GM12878 (cell line): Measurements from ENCODE around the gene MAP4. TPM values are rescaled to one million over a fixed set of nuclear protein-coding genes. Genes with fewer than 3 reads are reported as not detected.

Experiments used
- BMI1 ChIP-seq: fragments of 450-650 bp; IDR thresholded peaks from 2 replicates; pipeline ENCODE4 v1.6.1; 2016; ENCODE audit warnings: mild to moderate bottlenecking, moderate library complexity, borderline replicate concordance
- CHD2 ChIP-seq: IDR thresholded peaks from 2 replicates; pipeline ENCODE4 v1.6.1; 2011; ENCODE audit warnings: low read depth, low read length, improper control_type of control experiment, borderline replicate concordance
- CHD4 ChIP-seq: fragments of 200-600 bp; sonication (generic); IDR thresholded peaks from 2 replicates; pipeline ENCODE4 v1.6.1; 2016; ENCODE audit warnings: mild to moderate bottlenecking
- EGR1 ChIP-seq, 2 experiments: IDR thresholded peaks; 1 replicate in 1 of 2; 2 replicates in 1 of 2; pipeline ENCODE4 v1.6.1; 2011 to 2012; ENCODE audit warnings: low read depth in 2 of 2, low read length in 2 of 2, borderline replicate concordance in 1 of 2, mild to moderate bottlenecking in 1 of 2, moderate library complexity in 1 of 2
- ETV6 ChIP-seq, 2 experiments: fragments of 450-650 bp in 1 of 2; IDR thresholded peaks in 1 of 2; conservative IDR thresholded peaks in 1 of 2; 2 replicates each; pipeline ENCODE4 v1.6.1; 2014; ENCODE audit warnings: antibody characterized with exemption in 1 of 2, borderline replicate concordance in 1 of 2, low read depth in 1 of 2, mild to moderate bottlenecking in 1 of 2, moderate library complexity in 1 of 2
- HCFC1 ChIP-seq: fragments of 150-350 bp; IDR thresholded peaks from 2 replicates; pipeline ENCODE4 v1.6.1; 2014; ENCODE audit warnings: low read length
- JUND ChIP-seq: IDR thresholded peaks from 2 replicates; pipeline ENCODE4 v1.6.1; 2012; ENCODE audit warnings: low read depth, mild to moderate bottlenecking, low read length, improper control_type of control experiment, moderate library complexity
- MYC ChIP-seq: IDR thresholded peaks from 2 replicates; pipeline ENCODE4 v1.6.1; 2011; ENCODE audit warnings: mild to moderate bottlenecking, low read length, moderate library complexity, inconsistent platforms; ENCODE audit not compliant: insufficient read depth, insufficient replicate concordance, insufficient read length, severe bottlenecking
- NFXL1 ChIP-seq: fragments of 450-650 bp; IDR thresholded peaks from 2 replicates; pipeline ENCODE4 v1.6.1; 2017; ENCODE audit warnings: antibody characterized with exemption, mild to moderate bottlenecking, borderline replicate concordance
- NFYB ChIP-seq: IDR thresholded peaks from 2 replicates; pipeline ENCODE4 v1.6.1; 2011; ENCODE audit warnings: low read depth, mild to moderate bottlenecking, low read length, improper control_type of control experiment, moderate library complexity; ENCODE audit not compliant: insufficient read depth
- PML ChIP-seq: IDR thresholded peaks from 2 replicates; pipeline ENCODE4 v1.6.1; 2012; ENCODE audit warnings: low read length, inconsistent platforms
- POLR2A ChIP-seq: IDR thresholded peaks from 2 replicates; pipeline ENCODE4 v1.6.1; 2011; ENCODE audit warnings: low read depth, mild to moderate bottlenecking, low read length
- POLR2AphosphoS2 ChIP-seq: IDR thresholded peaks from 2 replicates; pipeline ENCODE4 v1.6.1; 2011; ENCODE audit warnings: low read depth, mild to moderate bottlenecking, low read length, improper control_type of control experiment, moderate library complexity
- RCOR1 ChIP-seq: conservative IDR thresholded peaks from 2 replicates; pipeline ENCODE4 v1.6.1; 2012; ENCODE audit warnings: low read depth, low read length, improper control_type of control experiment
- SMAD5 ChIP-seq: IDR thresholded peaks from 2 replicates; pipeline ENCODE4 v1.6.1; 2016; ENCODE audit warnings: antibody characterized with exemption, low read depth
- SMARCA5 ChIP-seq: fragments of 450-650 bp; IDR thresholded peaks from 2 replicates; pipeline ENCODE4 v1.6.1; 2017; ENCODE audit warnings: mild to moderate bottlenecking
- SREBF1 ChIP-seq: IDR thresholded peaks from 2 replicates; pipeline ENCODE4 v1.6.1; 2012; ENCODE audit warnings: mild to moderate bottlenecking, low read length
- ZNF274 ChIP-seq: IDR thresholded peaks from one replicate; pipeline ENCODE4 v1.8.0; 2011; ENCODE audit not compliant: insufficient read length, insufficient read depth
- ZZZ3 ChIP-seq: IDR thresholded peaks from 2 replicates; pipeline ENCODE4 v1.6.1; 2011; ENCODE audit warnings: low read depth; ENCODE audit not compliant: control insufficient read depth, insufficient read length
- polyA plus RNA-seq, 11 experiments: library from polyadenylated mRNA; depleted of rRNA in 4 of 11; unstranded in 6 of 11; stranded (reverse) in 5 of 11; fragments of >200 nt; fragmentation: Nextera tagmentation in 4 of 11; fragmentation: Illumina TruSeq in 1 of 11; extraction: Ambion mirVana in 4 of 11; extraction: Trizol in 1 of 11; gene quantifications; 1 replicate in 1 of 11; 2 replicates in 10 of 11; pipeline versions ENCODE4 v1.2.1 to v1.2.3, GENCODE V29; 2011 to 2016; ENCODE audit warnings: inconsistent platforms in 2 of 11, missing spikeins in 2 of 11, low read depth in 1 of 11
- total RNA-seq, 4 experiments: library from RNA; depleted of rRNA in 3 of 4; stranded (reverse); fragments of >200 nt in 3 of 4; fragmentation: Illumina TruSeq in 1 of 4; extraction: Trizol in 1 of 4; gene quantifications; 2 replicates each; pipeline versions ENCODE4 v1.2.1 to v1.2.3, GENCODE V29; 2013 to 2021
- TF ChIP-seq, protein P1 (sequence below): fragments of 450-650 bp; IDR thresholded peaks from 2 replicates; pipeline ENCODE4 v1.6.1; 2017; ENCODE audit warnings: borderline replicate concordance
- TF ChIP-seq, protein P2 (sequence below), 3 experiments: IDR thresholded peaks in 2 of 3; conservative IDR thresholded peaks in 1 of 3; 2 replicates each; pipeline ENCODE4 v1.5.1; 2011; ENCODE audit warnings: low read depth in 3 of 3, low read length in 3 of 3, mild to moderate bottlenecking in 3 of 3, control low read depth in 2 of 3, moderate library complexity in 2 of 3, inconsistent platforms in 1 of 3, mixed read lengths in 1 of 3; ENCODE audit not compliant: control insufficient read depth in 2 of 3, insufficient read depth in 1 of 3; ENCODE audit errors: extremely low read depth in 1 of 3
- TF ChIP-seq, protein P3 (sequence below): IDR thresholded peaks from 2 replicates; pipeline ENCODE4 v1.6.1; 2011; ENCODE audit warnings: borderline replicate concordance, low read depth, mild to moderate bottlenecking, moderate library complexity, mixed read lengths, low read length; ENCODE audit not compliant: insufficient read depth; ENCODE audit errors: extremely low read length
- TF ChIP-seq, protein P4 (sequence below): IDR thresholded peaks from 2 replicates; pipeline ENCODE4 v1.6.1; 2012; ENCODE audit warnings: low read depth, low read length, improper control_type of control experiment
- TF ChIP-seq, protein P5 (sequence below): fragments of 450-650 bp; conservative IDR thresholded peaks from 2 replicates; pipeline ENCODE4 v1.6.1; 2017; ENCODE audit warnings: mild to moderate bottlenecking, moderate library complexity

Gene MAP4
- total and polyA plus RNA-seq, 10 of the 15 experiments (the other 5 are each of a cell fraction or from before 2014, with no cell fraction given) = 22.2 to 145 (median 47.2) TPM

DNA sequence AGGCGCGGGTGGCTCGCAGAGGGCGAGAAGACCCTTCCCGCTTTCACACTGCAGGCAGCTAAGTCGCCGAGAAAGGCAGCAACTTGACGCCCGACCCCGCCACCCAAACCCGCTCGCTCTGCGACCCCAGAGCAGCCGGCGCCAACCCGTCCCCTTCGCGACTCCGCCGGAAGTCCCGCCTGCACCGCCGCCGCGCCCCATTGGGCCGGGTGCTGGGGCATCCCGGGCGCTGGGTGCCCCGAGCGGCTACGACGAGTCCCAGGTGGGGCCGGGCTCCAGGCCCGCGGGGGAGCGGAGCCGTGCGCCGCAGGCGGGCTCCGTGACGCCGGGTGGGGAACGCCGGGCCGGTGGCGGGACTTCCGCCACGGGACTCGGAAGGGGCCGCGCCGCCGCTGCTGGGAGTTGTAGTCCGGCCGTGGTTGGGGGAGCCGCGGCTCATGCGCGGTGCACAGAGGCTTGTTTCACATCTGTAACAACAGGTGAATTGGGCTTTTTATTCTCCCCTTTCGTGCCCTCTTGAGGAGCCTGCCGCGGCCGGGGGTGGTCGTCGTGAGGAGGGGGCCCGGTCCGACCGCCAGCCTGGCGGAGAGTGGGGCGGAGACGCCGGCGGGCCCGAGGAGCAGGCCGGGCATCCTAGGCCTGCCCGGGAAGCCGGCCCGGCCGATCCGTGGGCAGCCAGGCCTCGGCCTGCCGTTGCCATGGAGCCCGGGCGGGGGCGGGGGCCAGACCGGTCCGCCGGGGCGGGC lies 213.3 kb downstream of the MAP4 start, which contains the start of gene DHX30 (continued):
- TF ChIP-seq SREBF1 (peak; percentile 43; the same call in 1 of the 2 replicates), MYC (no peak), POLR2AphosphoS2 (no peak), NFYB (0 out of 2 replicates have a peak, but pooled peaks have one; percentile 50), EGR1 (IDR thresholded peaks at IDR 0.05; ENCODE audit: borderline replicate concordance in 1 of 2, low read depth in 2 of 2, low read length in 2 of 2) (peak in 1 of 2 experiments; percentile 98; a peak in 2 of 3 replicates), SMARCA5 (peak; percentile 56; the same call in 1 of the 2 replicates), ZZZ3 (no peak), ZNF274 (no peak), JUND (no peak), NFXL1 (no peak), RCOR1 (0 out of 2 replicates have a peak, but pooled peaks have one; percentile 53), HCFC1 (peak; percentile 92), BMI1 (no peak), CHD2 (peak; percentile 29; the same call in 1 of the 2 replicates), ETV6 (conservative IDR thresholded peaks at IDR 0.05 in 1 of 2, IDR thresholded peaks at IDR 0.05 in 1 of 2; ENCODE audit: borderline replicate concordance in 1 of 2, low read depth in 1 of 2) (no peak), CHD4 (no peak), SMAD5 (no peak), PML (no peak), POLR2A (peak; percentile 78)
- TF ChIP-seq, protein P1, sequence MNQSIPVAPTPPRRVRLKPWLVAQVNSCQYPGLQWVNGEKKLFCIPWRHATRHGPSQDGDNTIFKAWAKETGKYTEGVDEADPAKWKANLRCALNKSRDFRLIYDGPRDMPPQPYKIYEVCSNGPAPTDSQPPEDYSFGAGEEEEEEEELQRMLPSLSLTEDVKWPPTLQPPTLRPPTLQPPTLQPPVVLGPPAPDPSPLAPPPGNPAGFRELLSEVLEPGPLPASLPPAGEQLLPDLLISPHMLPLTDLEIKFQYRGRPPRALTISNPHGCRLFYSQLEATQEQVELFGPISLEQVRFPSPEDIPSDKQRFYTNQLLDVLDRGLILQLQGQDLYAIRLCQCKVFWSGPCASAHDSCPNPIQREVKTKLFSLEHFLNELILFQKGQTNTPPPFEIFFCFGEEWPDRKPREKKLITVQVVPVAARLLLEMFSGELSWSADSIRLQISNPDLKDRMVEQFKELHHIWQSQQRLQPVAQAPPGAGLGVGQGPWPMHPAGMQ = no peak
- TF ChIP-seq, protein P2, sequence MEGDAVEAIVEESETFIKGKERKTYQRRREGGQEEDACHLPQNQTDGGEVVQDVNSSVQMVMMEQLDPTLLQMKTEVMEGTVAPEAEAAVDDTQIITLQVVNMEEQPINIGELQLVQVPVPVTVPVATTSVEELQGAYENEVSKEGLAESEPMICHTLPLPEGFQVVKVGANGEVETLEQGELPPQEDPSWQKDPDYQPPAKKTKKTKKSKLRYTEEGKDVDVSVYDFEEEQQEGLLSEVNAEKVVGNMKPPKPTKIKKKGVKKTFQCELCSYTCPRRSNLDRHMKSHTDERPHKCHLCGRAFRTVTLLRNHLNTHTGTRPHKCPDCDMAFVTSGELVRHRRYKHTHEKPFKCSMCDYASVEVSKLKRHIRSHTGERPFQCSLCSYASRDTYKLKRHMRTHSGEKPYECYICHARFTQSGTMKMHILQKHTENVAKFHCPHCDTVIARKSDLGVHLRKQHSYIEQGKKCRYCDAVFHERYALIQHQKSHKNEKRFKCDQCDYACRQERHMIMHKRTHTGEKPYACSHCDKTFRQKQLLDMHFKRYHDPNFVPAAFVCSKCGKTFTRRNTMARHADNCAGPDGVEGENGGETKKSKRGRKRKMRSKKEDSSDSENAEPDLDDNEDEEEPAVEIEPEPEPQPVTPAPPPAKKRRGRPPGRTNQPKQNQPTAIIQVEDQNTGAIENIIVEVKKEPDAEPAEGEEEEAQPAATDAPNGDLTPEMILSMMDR (IDR thresholded peaks at IDR 0.05 in 2 of 3, conservative IDR thresholded peaks at IDR 0.05 in 1 of 3; ENCODE audit: control insufficient read depth in 2 of 3, extremely low read depth in 1 of 3, insufficient read depth in 1 of 3, low read depth in 3 of 3, low read length in 3 of 3) = no peak
- TF ChIP-seq, protein P3, sequence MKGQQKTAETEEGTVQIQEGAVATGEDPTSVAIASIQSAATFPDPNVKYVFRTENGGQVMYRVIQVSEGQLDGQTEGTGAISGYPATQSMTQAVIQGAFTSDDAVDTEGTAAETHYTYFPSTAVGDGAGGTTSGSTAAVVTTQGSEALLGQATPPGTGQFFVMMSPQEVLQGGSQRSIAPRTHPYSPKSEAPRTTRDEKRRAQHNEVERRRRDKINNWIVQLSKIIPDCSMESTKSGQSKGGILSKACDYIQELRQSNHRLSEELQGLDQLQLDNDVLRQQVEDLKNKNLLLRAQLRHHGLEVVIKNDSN = peak; percentile 62
- TF ChIP-seq, protein P4, sequence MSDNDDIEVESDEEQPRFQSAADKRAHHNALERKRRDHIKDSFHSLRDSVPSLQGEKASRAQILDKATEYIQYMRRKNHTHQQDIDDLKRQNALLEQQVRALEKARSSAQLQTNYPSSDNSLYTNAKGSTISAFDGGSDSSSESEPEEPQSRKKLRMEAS = no peak
- TF ChIP-seq, protein P5, sequence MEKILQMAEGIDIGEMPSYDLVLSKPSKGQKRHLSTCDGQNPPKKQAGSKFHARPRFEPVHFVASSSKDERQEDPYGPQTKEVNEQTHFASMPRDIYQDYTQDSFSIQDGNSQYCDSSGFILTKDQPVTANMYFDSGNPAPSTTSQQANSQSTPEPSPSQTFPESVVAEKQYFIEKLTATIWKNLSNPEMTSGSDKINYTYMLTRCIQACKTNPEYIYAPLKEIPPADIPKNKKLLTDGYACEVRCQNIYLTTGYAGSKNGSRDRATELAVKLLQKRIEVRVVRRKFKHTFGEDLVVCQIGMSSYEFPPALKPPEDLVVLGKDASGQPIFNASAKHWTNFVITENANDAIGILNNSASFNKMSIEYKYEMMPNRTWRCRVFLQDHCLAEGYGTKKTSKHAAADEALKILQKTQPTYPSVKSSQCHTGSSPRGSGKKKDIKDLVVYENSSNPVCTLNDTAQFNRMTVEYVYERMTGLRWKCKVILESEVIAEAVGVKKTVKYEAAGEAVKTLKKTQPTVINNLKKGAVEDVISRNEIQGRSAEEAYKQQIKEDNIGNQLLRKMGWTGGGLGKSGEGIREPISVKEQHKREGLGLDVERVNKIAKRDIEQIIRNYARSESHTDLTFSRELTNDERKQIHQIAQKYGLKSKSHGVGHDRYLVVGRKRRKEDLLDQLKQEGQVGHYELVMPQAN = peak; percentile 90
